K562 (cell line): ENCODE data around the gene ING2. TPM values are rescaled to one million over a fixed set of nuclear protein-coding genes. Genes with fewer than 3 reads are reported as not detected.

Experiments used
- C11orf30 ChIP-seq: fragments of 450-650 bp; IDR thresholded peaks from 2 replicates; pipeline ENCODE4 v1.6.1; 2016; ENCODE audit warnings: low read depth, mild to moderate bottlenecking
- HIVEP1 ChIP-seq: fragments of 250-450 bp; sonication (Bioruptor Pico); IDR thresholded peaks from 2 replicates; pipeline ENCODE4 v1.4.0; 2020; ENCODE audit warnings: mild to moderate bottlenecking
- LEF1 ChIP-seq: fragments of 450-650 bp; IDR thresholded peaks from 2 replicates; pipeline ENCODE4 v1.6.1; 2016; ENCODE audit warnings: mild to moderate bottlenecking
- POLR2AphosphoS2 ChIP-seq: IDR thresholded peaks from 2 replicates; pipeline ENCODE4 v1.6.1; 2012; ENCODE audit warnings: low read length, improper control_type of control experiment
- RAD51 ChIP-seq: fragments of 450-650 bp; IDR thresholded peaks from 2 replicates; pipeline ENCODE4 v1.7.1; 2016; ENCODE audit warnings: low read depth, mild to moderate bottlenecking, borderline replicate concordance
- WHSC1 ChIP-seq: IDR thresholded peaks from one replicate; pipeline ENCODE4 v1.6.1; 2012; ENCODE audit warnings: low read length, control low read depth, inconsistent platforms
- ZBTB1 ChIP-seq: sonication (generic); formaldehyde crosslinking; IDR thresholded peaks from 2 replicates; pipeline ENCODE4 v1.8.1; 2023; ENCODE audit warnings: missing genetic modification reagents, low read depth, mild to moderate bottlenecking, borderline replicate concordance
- ZNF274 ChIP-seq: IDR thresholded peaks from 2 replicates; pipeline ENCODE4 v1.6.1; 2011; ENCODE audit warnings: low read depth, mild to moderate bottlenecking, low read length, moderate library complexity, borderline replicate concordance
- ZNF583 ChIP-seq: fragments of 250-450 bp; sonication (Bioruptor Pico); IDR thresholded peaks from 2 replicates; pipeline ENCODE4 v1.4.0; 2020
- polyA plus RNA-seq, 8 experiments: library from polyadenylated mRNA; depleted of rRNA in 4 of 8; stranded (reverse) in 5 of 8; unstranded in 3 of 8; fragments of >200 nt; fragmentation: Nextera tagmentation in 2 of 8; fragmentation: Illumina TruSeq in 1 of 8; extraction: Ambion mirVana in 2 of 8; extraction: Trizol in 1 of 8; gene quantifications; 2 replicates each; pipeline versions ENCODE4 v1.2.1 to v1.2.3, GENCODE V29; 2011 to 2014; ENCODE audit warnings: inconsistent platforms in 1 of 8, missing spikeins in 1 of 8
- total RNA-seq, 7 experiments: library from RNA; depleted of rRNA in 6 of 7; stranded (reverse); fragments of >200 nt in 6 of 7; fragmentation: Illumina TruSeq in 2 of 7; extraction: Trizol in 2 of 7; gene quantifications; 2 replicates each; pipeline versions ENCODE4 v1.2.1 to v1.2.3, GENCODE V29; 2011 to 2021; ENCODE audit warnings: low replicate concordance in 1 of 7
- TF ChIP-seq, protein P1 (sequence below), 2 experiments: fragments of 200-800 bp in 1 of 2; sonication (Bioruptor generic) in 1 of 2; sonication (generic) in 1 of 2; formaldehyde crosslinking in 1 of 2; IDR thresholded peaks in 1 of 2; conservative IDR thresholded peaks in 1 of 2; 2 replicates each; pipeline versions ENCODE4 v1.5.0 to v1.6.1; 2016 to 2020; ENCODE audit warnings: missing compliant biosample characterization in 1 of 2, missing genetic modification characterization in 1 of 2, missing genetic modification reagents in 1 of 2
- TF ChIP-seq, protein P2 (sequence below): fragments of 250-450 bp; sonication (Bioruptor Pico); IDR thresholded peaks from 2 replicates; pipeline ENCODE4 v1.4.0; 2020
- TF ChIP-seq, protein P3 (sequence below): sonication (generic); formaldehyde crosslinking; IDR thresholded peaks from 2 replicates; pipeline ENCODE4 v1.8.0; 2022; ENCODE audit warnings: mild to moderate bottlenecking, missing genetic modification reagents
- TF ChIP-seq, protein P4 (sequence below): fragments of 450-650 bp; IDR thresholded peaks from 2 replicates; pipeline ENCODE4 v1.7.0; 2016; ENCODE audit warnings: borderline replicate concordance

The ING2 gene
- total and polyA plus RNA-seq, 9 of the 15 experiments (the other 6 are each of a cell fraction or from before 2014, with no cell fraction given), result 2.9 to 21.4 (median 12.4) TPM

DNA sequence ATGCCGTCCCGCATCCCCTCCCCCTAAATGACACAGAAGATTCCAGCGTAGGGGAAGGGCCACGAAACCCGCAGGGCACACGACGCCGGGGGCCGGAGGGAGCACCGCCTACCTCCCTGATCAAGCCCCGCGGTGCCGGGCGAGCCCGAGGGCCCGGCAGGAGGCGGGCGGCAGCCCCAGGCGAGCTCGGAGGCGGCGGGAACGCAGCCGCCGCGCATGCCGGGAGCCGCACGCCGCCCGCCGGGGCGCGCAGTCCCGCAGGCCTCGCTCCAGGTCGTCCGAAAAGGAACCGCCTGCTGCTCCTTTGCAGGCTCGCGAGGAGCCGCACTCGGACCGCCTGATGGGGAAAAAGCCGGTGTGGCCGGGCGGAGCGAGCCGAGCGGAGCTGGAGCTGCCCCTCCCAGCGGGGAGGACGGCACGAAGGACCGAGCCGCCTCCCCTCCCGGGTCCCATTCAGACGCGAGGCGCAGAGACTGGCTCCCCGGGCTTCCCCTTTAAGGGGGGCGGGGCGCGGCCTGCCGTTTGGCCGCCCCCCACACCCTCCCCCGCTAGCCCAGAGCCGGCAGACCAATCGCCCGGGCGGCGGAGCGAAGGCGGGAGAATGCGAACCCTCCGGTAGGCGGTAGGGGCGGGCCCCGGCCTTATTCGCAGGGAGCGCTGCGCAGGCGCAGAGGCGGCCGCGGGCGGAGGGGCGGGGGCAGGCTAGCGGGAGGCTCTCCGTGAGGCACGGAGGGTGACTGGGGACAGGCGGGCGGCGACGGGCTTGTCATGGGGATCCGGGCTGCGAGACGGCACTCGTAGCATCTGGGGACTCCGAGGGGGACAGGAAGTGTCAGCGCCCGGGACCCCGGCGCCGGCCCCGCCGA is 561 bp upstream of the ING2 start (continued):
- TF ChIP-seq, protein P1, sequence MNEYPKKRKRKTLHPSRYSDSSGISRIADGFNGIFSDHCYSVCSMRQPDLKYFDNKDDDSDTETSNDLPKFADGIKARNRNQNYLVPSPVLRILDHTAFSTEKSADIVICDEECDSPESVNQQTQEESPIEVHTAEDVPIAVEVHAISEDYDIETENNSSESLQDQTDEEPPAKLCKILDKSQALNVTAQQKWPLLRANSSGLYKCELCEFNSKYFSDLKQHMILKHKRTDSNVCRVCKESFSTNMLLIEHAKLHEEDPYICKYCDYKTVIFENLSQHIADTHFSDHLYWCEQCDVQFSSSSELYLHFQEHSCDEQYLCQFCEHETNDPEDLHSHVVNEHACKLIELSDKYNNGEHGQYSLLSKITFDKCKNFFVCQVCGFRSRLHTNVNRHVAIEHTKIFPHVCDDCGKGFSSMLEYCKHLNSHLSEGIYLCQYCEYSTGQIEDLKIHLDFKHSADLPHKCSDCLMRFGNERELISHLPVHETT (CRISPR knock-in tag; conservative IDR thresholded peaks at IDR 0.05 in 1 of 2, IDR thresholded peaks at IDR 0.05 in 1 of 2), result peak in 1 of 2 experiments; percentile 83; a peak in 2 of 4 replicates
- TF ChIP-seq, protein P2, sequence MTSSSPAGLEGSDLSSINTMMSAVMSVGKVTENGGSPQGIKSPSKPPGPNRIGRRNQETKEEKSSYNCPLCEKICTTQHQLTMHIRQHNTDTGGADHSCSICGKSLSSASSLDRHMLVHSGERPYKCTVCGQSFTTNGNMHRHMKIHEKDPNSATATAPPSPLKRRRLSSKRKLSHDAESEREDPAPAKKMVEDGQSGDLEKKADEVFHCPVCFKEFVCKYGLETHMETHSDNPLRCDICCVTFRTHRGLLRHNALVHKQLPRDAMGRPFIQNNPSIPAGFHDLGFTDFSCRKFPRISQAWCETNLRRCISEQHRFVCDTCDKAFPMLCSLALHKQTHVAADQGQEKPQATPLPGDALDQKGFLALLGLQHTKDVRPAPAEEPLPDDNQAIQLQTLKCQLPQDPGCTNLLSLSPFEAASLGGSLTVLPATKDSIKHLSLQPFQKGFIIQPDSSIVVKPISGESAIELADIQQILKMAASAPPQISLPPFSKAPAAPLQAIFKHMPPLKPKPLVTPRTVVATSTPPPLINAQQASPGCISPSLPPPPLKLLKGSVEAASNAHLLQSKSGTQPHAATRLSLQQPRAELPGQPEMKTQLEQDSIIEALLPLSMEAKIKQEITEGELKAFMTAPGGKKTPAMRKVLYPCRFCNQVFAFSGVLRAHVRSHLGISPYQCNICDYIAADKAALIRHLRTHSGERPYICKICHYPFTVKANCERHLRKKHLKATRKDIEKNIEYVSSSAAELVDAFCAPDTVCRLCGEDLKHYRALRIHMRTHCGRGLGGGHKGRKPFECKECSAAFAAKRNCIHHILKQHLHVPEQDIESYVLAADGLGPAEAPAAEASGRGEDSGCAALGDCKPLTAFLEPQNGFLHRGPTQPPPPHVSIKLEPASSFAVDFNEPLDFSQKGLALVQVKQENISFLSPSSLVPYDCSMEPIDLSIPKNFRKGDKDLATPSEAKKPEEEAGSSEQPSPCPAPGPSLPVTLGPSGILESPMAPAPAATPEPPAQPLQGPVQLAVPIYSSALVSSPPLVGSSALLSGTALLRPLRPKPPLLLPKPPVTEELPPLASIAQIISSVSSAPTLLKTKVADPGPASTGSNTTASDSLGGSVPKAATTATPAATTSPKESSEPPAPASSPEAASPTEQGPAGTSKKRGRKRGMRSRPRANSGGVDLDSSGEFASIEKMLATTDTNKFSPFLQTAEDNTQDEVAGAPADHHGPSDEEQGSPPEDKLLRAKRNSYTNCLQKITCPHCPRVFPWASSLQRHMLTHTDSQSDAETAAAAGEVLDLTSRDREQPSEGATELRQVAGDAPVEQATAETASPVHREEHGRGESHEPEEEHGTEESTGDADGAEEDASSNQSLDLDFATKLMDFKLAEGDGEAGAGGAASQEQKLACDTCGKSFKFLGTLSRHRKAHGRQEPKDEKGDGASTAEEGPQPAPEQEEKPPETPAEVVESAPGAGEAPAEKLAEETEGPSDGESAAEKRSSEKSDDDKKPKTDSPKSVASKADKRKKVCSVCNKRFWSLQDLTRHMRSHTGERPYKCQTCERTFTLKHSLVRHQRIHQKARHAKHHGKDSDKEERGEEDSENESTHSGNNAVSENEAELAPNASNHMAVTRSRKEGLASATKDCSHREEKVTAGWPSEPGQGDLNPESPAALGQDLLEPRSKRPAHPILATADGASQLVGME (CRISPR knock-in tag), result 0 out of 2 replicates have a peak, but pooled peaks have one; percentile 19
- TF ChIP-seq WHSC1 (no peak), LEF1 (0 out of 2 replicates have a peak, but pooled peaks have one; percentile 27), POLR2AphosphoS2 (no peak), ZNF274 (no peak), ZBTB1 (CRISPR knock-in tag) (no peak; the same call in 1 of the 2 replicates), C11orf30 (no peak), HIVEP1 (no peak), ZNF583 (CRISPR knock-in tag) (no peak), RAD51 (no peak)
- TF ChIP-seq, protein P3, sequence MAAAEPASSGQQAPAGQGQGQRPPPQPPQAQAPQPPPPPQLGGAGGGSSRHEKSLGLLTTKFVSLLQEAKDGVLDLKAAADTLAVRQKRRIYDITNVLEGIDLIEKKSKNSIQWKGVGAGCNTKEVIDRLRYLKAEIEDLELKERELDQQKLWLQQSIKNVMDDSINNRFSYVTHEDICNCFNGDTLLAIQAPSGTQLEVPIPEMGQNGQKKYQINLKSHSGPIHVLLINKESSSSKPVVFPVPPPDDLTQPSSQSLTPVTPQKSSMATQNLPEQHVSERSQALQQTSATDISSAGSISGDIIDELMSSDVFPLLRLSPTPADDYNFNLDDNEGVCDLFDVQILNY, result peak; percentile 89; the same call in 1 of the 2 replicates
- TF ChIP-seq, protein P4, sequence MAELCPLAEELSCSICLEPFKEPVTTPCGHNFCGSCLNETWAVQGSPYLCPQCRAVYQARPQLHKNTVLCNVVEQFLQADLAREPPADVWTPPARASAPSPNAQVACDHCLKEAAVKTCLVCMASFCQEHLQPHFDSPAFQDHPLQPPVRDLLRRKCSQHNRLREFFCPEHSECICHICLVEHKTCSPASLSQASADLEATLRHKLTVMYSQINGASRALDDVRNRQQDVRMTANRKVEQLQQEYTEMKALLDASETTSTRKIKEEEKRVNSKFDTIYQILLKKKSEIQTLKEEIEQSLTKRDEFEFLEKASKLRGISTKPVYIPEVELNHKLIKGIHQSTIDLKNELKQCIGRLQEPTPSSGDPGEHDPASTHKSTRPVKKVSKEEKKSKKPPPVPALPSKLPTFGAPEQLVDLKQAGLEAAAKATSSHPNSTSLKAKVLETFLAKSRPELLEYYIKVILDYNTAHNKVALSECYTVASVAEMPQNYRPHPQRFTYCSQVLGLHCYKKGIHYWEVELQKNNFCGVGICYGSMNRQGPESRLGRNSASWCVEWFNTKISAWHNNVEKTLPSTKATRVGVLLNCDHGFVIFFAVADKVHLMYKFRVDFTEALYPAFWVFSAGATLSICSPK, result no peak
- TF ChIP-seq, all 486 proteins: peak for 141
